ENCODE results near the gene CHD1.

DNA sequence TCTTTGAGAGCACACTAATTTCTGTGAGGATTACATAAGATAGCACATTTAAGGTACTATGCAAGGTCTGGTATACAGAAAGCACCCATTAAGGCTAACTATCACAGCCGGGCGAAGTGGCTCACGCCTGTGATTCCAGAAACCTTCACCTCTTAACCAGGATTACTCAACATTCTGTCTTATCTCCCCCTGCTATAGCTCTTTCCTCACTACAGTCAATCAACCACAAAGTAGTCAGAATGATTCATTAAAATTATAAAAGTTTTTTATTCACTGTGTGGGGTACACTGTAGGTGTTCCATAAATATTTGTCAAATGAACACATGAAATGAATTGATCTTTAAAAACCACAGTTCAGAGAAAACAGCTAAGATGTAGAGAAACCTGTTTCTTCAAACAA, 48.7 kb downstream of the CHD1 start:
- TF ChIP-seq, protein P1, sequence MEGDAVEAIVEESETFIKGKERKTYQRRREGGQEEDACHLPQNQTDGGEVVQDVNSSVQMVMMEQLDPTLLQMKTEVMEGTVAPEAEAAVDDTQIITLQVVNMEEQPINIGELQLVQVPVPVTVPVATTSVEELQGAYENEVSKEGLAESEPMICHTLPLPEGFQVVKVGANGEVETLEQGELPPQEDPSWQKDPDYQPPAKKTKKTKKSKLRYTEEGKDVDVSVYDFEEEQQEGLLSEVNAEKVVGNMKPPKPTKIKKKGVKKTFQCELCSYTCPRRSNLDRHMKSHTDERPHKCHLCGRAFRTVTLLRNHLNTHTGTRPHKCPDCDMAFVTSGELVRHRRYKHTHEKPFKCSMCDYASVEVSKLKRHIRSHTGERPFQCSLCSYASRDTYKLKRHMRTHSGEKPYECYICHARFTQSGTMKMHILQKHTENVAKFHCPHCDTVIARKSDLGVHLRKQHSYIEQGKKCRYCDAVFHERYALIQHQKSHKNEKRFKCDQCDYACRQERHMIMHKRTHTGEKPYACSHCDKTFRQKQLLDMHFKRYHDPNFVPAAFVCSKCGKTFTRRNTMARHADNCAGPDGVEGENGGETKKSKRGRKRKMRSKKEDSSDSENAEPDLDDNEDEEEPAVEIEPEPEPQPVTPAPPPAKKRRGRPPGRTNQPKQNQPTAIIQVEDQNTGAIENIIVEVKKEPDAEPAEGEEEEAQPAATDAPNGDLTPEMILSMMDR (IDR thresholded peaks at IDR 0.05; ENCODE audit: low read length) = no peak
- TF ChIP-seq EZH2phosphoT487 (IDR thresholded peaks at IDR 0.05; ENCODE audit: low read length) = no peak
- TF ChIP-seq EZH2 (optimal IDR thresholded peaks at IDR 0.05; ENCODE audit: low read depth, low read length) = no peak

Measured in MM.1S (cell line).